ENCODE measurements around the gene FOXO1. TPM values are rescaled to one million over a fixed set of nuclear protein-coding genes. Genes with fewer than 3 reads are reported as not detected.
A peak's percentile ranks its signal among the peaks of the same experiment; 100 is the strongest.

The FOXO1 gene
- total RNA-seq, 4 donors from 2014 or later: 65.6 to 87.4 (median 78.5) TPM

- TF ChIP-seq EP300 (IDR thresholded peaks at IDR 0.05): no peak
- TF ChIP-seq CTCF (IDR thresholded peaks at IDR 0.05): no peak
- TF ChIP-seq POLR2AphosphoS5 (IDR thresholded peaks at IDR 0.05): no peak
- no peak for DNase-seq (ENCODE audit: extremely low spot score)
These were observed 102.9 kb downstream of the FOXO1 start for GRCh38 chr13:40563350-40564125.

GRCh38 chr13:40562975-40563349 is 103.5 kb downstream of the FOXO1 start:
- H3K4me3 ChIP-seq: no peak overlapping the region
- H3K36me3 ChIP-seq: peaks cover 0 to 16% (median 14%) of the 10 kb centered on the region in 4 donors
- H3K27me3 ChIP-seq: no peaks in the 10 kb centered on the region
- DNase-seq (ENCODE audit: extremely low spot score): no peak
- H3K4me1 ChIP-seq: peaks cover 45 to 72% (median 67%) of the 10 kb centered on the region in 4 donors
- intact Hi-C loops (cut with DNase I): loop anchor here (10.0 kb wide), 1 partner anchor 102 kb away; the partner anchor contains the start of gene FOXO1
- no peak for TF ChIP-seq CTCF (IDR thresholded peaks at IDR 0.05)
- no peak for TF ChIP-seq POLR2A (IDR thresholded peaks at IDR 0.05; ENCODE audit: low read depth)
- no peak for TF ChIP-seq EP300 (IDR thresholded peaks at IDR 0.05)
- no peak for TF ChIP-seq POLR2AphosphoS5 (IDR thresholded peaks at IDR 0.05)
- peak overlapping the region in 3 of 4 donors; percentile 12 to 67 (median 50) for H3K27ac ChIP-seq (replicated peaks in 1 of 4)
- no peaks in the 10 kb centered on the region for H3K9me3 ChIP-seq
- WGBS: 68% methylated on average over 6 of the region's 6 CpGs

More at GRCh38 chr13:40563350-40564125, 102.9 kb downstream of the FOXO1 start:
- Histone ChIP-seq H3K4me1 (peaks cover 51 to 74% (median 72%) of the 10 kb centered on the region in 4 donors), H3K9me3 (no peaks in the 10 kb centered on the region), H3K27ac (replicated peaks in 1 of 4) (peak overlapping the region; percentile 12 to 67 (median 52)), H3K36me3 (peaks cover 0 to 16% (median 14%) of the 10 kb centered on the region in 4 donors), H3K4me3 (peak overlapping the region in 1 of 4 donors; percentile 7), H3K27me3 (no peaks in the 10 kb centered on the region)
- WGBS: 59% methylated on average over 13 of the region's 14 CpGs
- intact Hi-C loops (cut with DNase I): loop anchor here (10.0 kb wide), 1 partner anchor 101 kb away; the partner anchor contains the start of gene FOXO1

GRCh38 chr13:40559915-40560314 is 106.5 kb downstream of the FOXO1 start:
- Histone ChIP-seq H3K27ac (replicated peaks in 1 of 4) (no peak overlapping the region), H3K4me3 (no peak overlapping the region), H3K9me3 (no peaks in the 10 kb centered on the region), H3K4me1 (peaks cover 47 to 63% (median 57%) of the 10 kb centered on the region in 4 donors), H3K27me3 (no peaks in the 10 kb centered on the region), H3K36me3 (peaks cover 0 to 19% (median 14%) of the 10 kb centered on the region in 4 donors)
- intact Hi-C loops (cut with DNase I): loop anchor here (10.0 kb wide), 1 partner anchor 105 kb away; the partner anchor contains the start of gene FOXO1
- TF ChIP-seq POLR2A (IDR thresholded peaks at IDR 0.05; ENCODE audit: low read depth) (no peak), CTCF (IDR thresholded peaks at IDR 0.05) (no peak), POLR2AphosphoS5 (IDR thresholded peaks at IDR 0.05) (no peak), EP300 (IDR thresholded peaks at IDR 0.05) (no peak)
- WGBS: 99% methylated on average over 6 of the region's 9 CpGs
- no peak for DNase-seq (ENCODE audit: extremely low spot score)

- Histone ChIP-seq H3K27me3 (no peaks in the 10 kb centered on the region), H3K27ac (replicated peaks in 1 of 4) (no peak overlapping the region), H3K9me3 (no peaks in the 10 kb centered on the region), H3K4me1 (peaks cover 34 to 51% (median 44%) of the 10 kb centered on the region in 4 donors), H3K4me3 (no peak overlapping the region), H3K36me3 (peaks cover 0 to 19% (median 14%) of the 10 kb centered on the region in 4 donors)
- WGBS: 25% methylated on average over 1 of the region's 1 CpG
- intact Hi-C loops (cut with DNase I): no loop called here
- no peak for DNase-seq (ENCODE audit: extremely low spot score)
- TF ChIP-seq POLR2A (IDR thresholded peaks at IDR 0.05; ENCODE audit: low read depth): no peak
- TF ChIP-seq POLR2AphosphoS5 (IDR thresholded peaks at IDR 0.05): peak in 1 of 2 donors; percentile 64
- no peak for TF ChIP-seq EP300 (IDR thresholded peaks at IDR 0.05)
- no peak for TF ChIP-seq CTCF (IDR thresholded peaks at IDR 0.05)
These were observed 107.8 kb downstream of the FOXO1 start for GRCh38 chr13:40558656-40559055.

Measured in esophagus muscularis mucosa (tissue), 4 donors.